ENCODE measurements around the gene OSBPL1A. TPM values are rescaled to one million over a fixed set of nuclear protein-coding genes. Genes with fewer than 3 reads are reported as not detected.
"Not testable (repeated sequence)": the region's sequence is repeated elsewhere in the genome, so short reads cannot be mapped to it uniquely, and the experiment has no call there.

OSBPL1A gene
- total RNA-seq, 1 donor from 2014 or later, result 16.4 TPM

DNA sequence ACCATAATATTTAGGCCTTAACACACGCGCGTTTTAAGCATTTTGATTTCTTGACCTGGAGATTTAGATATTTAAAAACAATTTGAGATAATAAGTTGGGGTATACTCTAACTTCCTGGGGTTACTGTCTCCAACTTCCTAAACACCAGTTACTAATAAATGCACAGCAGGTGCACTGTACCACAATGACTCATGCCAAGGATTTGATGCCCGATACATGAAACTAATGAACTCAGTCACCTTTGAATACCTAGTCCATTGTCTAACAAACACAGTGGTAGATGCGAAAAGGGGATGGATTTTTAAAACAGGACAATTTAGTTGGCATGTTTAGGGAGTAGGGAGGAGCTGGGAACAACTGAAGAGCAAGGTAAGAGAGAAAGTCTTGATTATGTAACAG is 237.5 kb downstream of the OSBPL1A start:
- no peaks in the 10 kb centered on the region for H3K4me1 Mint-ChIP-seq (ENCODE audit: unreplicated experiment)
- H3K4me3 Mint-ChIP-seq (ENCODE audit: unreplicated experiment), result no peak overlapping the region
- DNase-seq (ENCODE audit: low spot score), result no peak
- H3K27me3 Mint-ChIP-seq (ENCODE audit: unreplicated experiment), result no peaks in the 10 kb centered on the region
- H3K9me3 Mint-ChIP-seq (ENCODE audit: unreplicated experiment), result no peaks in the 10 kb centered on the region
- H3K27ac Mint-ChIP-seq (ENCODE audit: unreplicated experiment), result no peak overlapping the region
- TF ChIP-seq, protein P1, sequence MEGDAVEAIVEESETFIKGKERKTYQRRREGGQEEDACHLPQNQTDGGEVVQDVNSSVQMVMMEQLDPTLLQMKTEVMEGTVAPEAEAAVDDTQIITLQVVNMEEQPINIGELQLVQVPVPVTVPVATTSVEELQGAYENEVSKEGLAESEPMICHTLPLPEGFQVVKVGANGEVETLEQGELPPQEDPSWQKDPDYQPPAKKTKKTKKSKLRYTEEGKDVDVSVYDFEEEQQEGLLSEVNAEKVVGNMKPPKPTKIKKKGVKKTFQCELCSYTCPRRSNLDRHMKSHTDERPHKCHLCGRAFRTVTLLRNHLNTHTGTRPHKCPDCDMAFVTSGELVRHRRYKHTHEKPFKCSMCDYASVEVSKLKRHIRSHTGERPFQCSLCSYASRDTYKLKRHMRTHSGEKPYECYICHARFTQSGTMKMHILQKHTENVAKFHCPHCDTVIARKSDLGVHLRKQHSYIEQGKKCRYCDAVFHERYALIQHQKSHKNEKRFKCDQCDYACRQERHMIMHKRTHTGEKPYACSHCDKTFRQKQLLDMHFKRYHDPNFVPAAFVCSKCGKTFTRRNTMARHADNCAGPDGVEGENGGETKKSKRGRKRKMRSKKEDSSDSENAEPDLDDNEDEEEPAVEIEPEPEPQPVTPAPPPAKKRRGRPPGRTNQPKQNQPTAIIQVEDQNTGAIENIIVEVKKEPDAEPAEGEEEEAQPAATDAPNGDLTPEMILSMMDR (IDR thresholded peaks at IDR 0.05; ENCODE audit: unreplicated experiment), result no peak
- H3K36me3 Mint-ChIP-seq (ENCODE audit: low read depth, unreplicated experiment), result no peaks in the 10 kb centered on the region

DNA sequence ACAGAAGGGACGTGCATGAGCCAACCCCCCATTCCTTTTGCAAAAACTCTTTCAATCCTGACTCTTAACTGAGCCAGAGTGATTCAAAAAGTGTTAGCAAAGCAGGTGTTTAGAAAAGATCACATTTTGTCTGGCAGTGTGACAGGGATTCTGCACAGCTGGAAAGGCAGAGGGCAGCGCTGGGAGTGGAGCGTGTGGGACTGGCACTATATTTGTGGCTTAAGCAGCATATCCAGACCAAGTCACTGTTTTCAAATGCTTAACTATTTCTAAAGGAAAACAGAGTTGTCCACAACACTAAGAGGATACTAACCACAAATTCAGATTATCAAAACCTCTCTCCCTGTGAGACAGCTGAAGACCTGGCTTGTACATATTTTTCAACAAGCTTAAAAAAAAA is 239.8 kb downstream of the OSBPL1A start:
- DNase-seq (ENCODE audit: low spot score), result no peak
- TF ChIP-seq, protein P1 (IDR thresholded peaks at IDR 0.05; ENCODE audit: unreplicated experiment), result no peak
- Mint-ChIP-seq H3K4me3 (ENCODE audit: unreplicated experiment) (no peak overlapping the region), H3K9me3 (ENCODE audit: unreplicated experiment) (no peaks in the 10 kb centered on the region), H3K27ac (ENCODE audit: unreplicated experiment) (no peak overlapping the region), H3K27me3 (ENCODE audit: unreplicated experiment) (no peaks in the 10 kb centered on the region), H3K36me3 (ENCODE audit: low read depth, unreplicated experiment) (no peaks in the 10 kb centered on the region), H3K4me1 (ENCODE audit: unreplicated experiment) (no peaks in the 10 kb centered on the region)

DNA sequence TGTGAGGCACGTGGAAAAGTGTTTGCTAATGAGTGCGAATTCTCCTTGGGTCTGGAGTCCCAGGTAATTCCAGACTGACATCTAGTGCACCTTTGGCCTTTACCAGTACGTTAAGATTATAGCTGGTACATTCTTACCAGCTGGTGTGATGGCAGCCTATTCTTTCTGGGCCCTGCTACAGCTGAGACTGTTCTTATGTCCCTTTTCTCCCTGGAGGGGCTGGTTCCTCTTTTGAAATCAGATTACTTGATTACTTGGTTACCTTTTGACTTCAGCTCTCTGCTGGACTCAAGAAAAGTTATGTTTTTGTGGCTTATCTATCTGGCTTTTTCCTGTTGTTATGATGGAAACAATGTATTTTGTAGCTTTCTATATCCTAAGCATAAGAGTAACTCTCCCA is 244.2 kb downstream of the OSBPL1A start:
- no peak overlapping the region for H3K27ac Mint-ChIP-seq (ENCODE audit: unreplicated experiment)
- peaks cover 14% of the 10 kb centered on the region for H3K36me3 Mint-ChIP-seq (ENCODE audit: low read depth, unreplicated experiment)
- no peak overlapping the region for H3K4me3 Mint-ChIP-seq (ENCODE audit: unreplicated experiment)
- TF ChIP-seq, protein P1 (IDR thresholded peaks at IDR 0.05; ENCODE audit: unreplicated experiment), result no peak
- DNase-seq (ENCODE audit: low spot score), result no peak
- H3K9me3 Mint-ChIP-seq (ENCODE audit: unreplicated experiment), result no peaks in the 10 kb centered on the region
- peaks cover 4% of the 10 kb centered on the region for H3K27me3 Mint-ChIP-seq (ENCODE audit: unreplicated experiment)
- H3K4me1 Mint-ChIP-seq (ENCODE audit: unreplicated experiment), result no peaks in the 10 kb centered on the region

DNA sequence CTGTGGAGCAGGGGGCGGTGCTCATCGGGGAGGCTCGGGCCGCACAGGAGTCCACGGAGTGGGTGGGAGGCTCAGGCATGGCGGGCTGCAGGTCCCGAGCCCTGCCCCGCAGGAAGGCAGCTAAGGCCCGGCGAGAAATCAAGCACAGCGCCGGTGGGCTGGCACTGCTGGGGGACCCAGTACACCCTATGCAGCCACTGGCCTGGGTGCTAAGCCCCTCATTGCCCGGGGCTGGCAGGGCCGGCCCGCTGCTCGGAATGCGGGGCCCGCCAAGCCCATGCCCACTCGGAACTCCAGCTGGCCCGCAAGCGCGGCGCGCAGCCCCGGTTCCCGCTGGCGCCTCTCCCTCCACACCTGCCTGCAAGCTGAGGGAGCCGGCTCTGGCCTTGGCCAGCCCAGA is 248.0 kb downstream of the OSBPL1A start:
- not testable (repeated sequence) for H3K27ac Mint-ChIP-seq (ENCODE audit: unreplicated experiment); DNase-seq (ENCODE audit: low spot score); H3K4me3 Mint-ChIP-seq (ENCODE audit: unreplicated experiment); H3K4me1 Mint-ChIP-seq (ENCODE audit: unreplicated experiment); H3K27me3 Mint-ChIP-seq (ENCODE audit: unreplicated experiment); H3K9me3 Mint-ChIP-seq (ENCODE audit: unreplicated experiment)
- peaks cover 18% of the 10 kb centered on the region for H3K36me3 Mint-ChIP-seq (ENCODE audit: low read depth, unreplicated experiment)

DNA sequence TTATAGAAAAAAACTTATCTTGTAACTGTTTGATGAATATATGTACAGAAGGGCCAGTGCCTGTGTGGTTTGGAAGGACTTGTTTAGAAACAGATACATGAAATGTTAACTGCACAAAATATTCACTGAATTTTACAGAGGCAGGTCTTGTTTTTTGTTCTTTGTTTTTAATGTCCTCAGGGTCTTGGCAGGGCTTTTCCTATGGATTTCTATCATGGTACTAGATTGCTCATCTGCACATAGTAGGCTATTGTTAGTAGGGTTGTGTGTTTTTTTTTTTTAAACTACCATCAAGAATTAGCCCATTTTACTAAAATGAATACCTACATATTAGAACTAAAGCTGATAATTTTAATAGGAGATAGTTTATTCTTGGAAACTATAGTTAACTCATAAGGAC is 255.2 kb downstream of the OSBPL1A start:
- H3K27me3 Mint-ChIP-seq (ENCODE audit: unreplicated experiment), result no peaks in the 10 kb centered on the region
- no peaks in the 10 kb centered on the region for H3K9me3 Mint-ChIP-seq (ENCODE audit: unreplicated experiment)
- H3K4me1 Mint-ChIP-seq (ENCODE audit: unreplicated experiment), result no peaks in the 10 kb centered on the region
- DNase-seq (ENCODE audit: low spot score), result no peak
- TF ChIP-seq, protein P1 (IDR thresholded peaks at IDR 0.05; ENCODE audit: unreplicated experiment), result no peak
- peaks cover 5% of the 10 kb centered on the region for H3K36me3 Mint-ChIP-seq (ENCODE audit: low read depth, unreplicated experiment)
- H3K27ac Mint-ChIP-seq (ENCODE audit: unreplicated experiment), result no peak overlapping the region
- no peak overlapping the region for H3K4me3 Mint-ChIP-seq (ENCODE audit: unreplicated experiment)

DNA sequence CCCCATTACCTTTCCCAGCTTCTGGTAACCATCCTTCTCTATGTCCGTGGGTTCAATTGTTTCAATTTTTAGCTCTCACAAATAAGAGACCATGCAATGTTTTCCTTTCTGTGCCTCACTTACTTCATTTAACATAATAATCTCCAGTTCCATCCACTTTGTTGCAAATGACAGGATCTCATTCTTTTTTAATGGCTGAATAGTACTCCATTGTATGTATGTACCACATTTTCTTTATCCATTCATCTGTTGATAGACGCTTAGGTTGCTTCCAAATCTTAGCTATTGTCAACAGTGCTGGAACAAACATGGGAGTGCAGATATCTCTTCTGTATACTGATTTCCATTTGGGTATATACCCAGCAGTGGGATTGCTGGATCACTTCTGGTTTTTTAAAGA is 256.9 kb downstream of the OSBPL1A start:
- no peaks in the 10 kb centered on the region for H3K4me1 Mint-ChIP-seq (ENCODE audit: unreplicated experiment)
- H3K36me3 Mint-ChIP-seq (ENCODE audit: low read depth, unreplicated experiment), result peaks cover 5% of the 10 kb centered on the region
- TF ChIP-seq, protein P1 (IDR thresholded peaks at IDR 0.05; ENCODE audit: unreplicated experiment), result no peak
- H3K27ac Mint-ChIP-seq (ENCODE audit: unreplicated experiment), result no peak overlapping the region
- no peak for DNase-seq (ENCODE audit: low spot score)
- no peaks in the 10 kb centered on the region for H3K27me3 Mint-ChIP-seq (ENCODE audit: unreplicated experiment)
- H3K4me3 Mint-ChIP-seq (ENCODE audit: unreplicated experiment), result no peak overlapping the region
- no peaks in the 10 kb centered on the region for H3K9me3 Mint-ChIP-seq (ENCODE audit: unreplicated experiment)

Data from endothelial cell (in vitro differentiated cells).